Vagina (tissue), 2 donors: ENCODE measurements around the gene UGT1A6.

Source experiments
- POLR2AphosphoS5 ChIP-seq, 2 donors: sonication (generic); formaldehyde crosslinking; IDR thresholded peaks; one replicate each; pipeline ENCODE4 v1.9.0; 2017; ENCODE audit warnings: antibody characterized with exemption in 2 of 2, mild to moderate bottlenecking in 2 of 2, low read depth in 1 of 2; ENCODE audit not compliant: insufficient read depth in 1 of 2
- TF ChIP-seq, protein P1 (sequence below), 3 experiments: fragments of 450-650 bp in 2 of 3; fragments of 200-600 bp in 1 of 3; sonication (generic) in 1 of 3; IDR thresholded peaks; one replicate each; pipeline ENCODE4 v1.5.1; 2017 to 2019; ENCODE audit warnings: antibody characterized with exemption in 3 of 3, mild to moderate bottlenecking in 2 of 3, moderate library complexity in 2 of 3

DNA sequence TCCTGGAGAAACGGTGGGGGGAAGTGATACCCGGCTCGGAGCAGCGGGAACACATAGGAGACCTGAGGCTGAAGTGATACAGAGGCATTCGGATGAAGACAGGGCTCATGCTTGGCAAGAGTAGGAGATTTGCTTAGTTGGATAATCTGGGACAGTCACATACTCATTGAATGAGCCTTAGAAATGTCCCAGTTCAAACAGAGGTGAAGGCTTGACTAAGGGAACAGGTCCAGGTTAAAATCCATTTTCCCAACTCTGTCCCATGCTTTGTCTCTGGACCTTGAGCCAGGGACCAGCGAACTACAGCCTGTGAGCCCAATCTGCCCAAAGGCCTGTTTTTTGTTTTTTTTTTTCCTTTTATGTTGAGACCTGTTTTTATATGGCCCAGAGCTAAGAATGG, 1.3 kb downstream of the UGT1A6 start:
- TF ChIP-seq, protein P1, sequence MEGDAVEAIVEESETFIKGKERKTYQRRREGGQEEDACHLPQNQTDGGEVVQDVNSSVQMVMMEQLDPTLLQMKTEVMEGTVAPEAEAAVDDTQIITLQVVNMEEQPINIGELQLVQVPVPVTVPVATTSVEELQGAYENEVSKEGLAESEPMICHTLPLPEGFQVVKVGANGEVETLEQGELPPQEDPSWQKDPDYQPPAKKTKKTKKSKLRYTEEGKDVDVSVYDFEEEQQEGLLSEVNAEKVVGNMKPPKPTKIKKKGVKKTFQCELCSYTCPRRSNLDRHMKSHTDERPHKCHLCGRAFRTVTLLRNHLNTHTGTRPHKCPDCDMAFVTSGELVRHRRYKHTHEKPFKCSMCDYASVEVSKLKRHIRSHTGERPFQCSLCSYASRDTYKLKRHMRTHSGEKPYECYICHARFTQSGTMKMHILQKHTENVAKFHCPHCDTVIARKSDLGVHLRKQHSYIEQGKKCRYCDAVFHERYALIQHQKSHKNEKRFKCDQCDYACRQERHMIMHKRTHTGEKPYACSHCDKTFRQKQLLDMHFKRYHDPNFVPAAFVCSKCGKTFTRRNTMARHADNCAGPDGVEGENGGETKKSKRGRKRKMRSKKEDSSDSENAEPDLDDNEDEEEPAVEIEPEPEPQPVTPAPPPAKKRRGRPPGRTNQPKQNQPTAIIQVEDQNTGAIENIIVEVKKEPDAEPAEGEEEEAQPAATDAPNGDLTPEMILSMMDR (IDR thresholded peaks at IDR 0.05), result no peak
- TF ChIP-seq POLR2AphosphoS5 (IDR thresholded peaks at IDR 0.05; ENCODE audit: insufficient read depth in 1 of 2, low read depth in 1 of 2), result no peak
